NOMO-1 treated with DMSO at 0.1 percent for 48 hours (cell line): Measurements from ENCODE around the gene GPD1L.
"Not testable (repeated sequence)": the region's sequence is repeated elsewhere in the genome, so short reads cannot be mapped to it uniquely, and the experiment has no call there.

Source experiments
- DNase-seq: peaks from one replicate; lab custom pipeline; 2025; ENCODE audit not compliant: unreplicated experiment; lab: John Stamatoyannopoulos, UW

Gene GPD1L

DNA sequence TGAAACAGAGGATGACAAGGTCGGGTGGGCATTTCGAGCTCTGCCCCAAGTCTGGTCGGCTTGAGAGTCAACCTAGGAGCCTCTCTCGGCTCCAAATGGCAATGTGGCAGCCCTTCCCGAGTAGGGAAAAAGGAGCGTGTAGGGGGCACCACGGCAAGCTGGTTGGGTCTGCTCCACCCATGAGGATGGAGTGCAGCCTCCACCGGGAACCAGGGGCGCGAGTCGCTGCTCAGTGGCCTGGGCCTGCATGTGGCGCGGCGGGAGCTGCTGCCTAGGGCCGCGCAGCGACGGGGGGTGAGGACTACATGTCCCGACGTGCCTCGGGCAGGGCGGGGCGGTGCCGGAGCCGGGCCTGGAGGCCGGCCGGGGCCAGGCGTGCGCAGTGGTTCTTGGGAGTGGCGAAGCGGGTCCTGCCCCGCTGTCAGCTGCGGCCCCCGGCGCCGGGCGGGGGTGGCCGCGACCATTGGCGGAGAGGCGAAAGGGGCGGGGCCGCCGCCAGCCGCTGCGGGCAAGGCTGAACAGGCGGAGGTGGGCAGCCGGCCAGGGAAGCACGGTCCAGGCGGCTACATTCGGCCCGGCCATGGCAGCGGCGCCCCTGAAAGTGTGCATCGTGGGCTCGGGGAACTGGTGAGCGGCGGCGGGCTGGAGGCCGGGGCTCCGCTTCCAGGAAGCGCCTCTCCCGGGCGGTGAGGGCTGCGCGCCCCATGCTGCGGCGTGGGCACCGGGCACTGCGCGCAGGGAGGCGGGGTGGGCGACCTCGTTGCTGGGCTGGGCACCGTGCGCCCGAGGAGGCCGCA, at the start of gene GPD1L:
GPD1L (plus strand) TSS at position 489 of the 797 bp plus-strand sequence; CDS start at position 581, 92 bp downstream.
- peak; percentile 88 for DNase-seq

DNA sequence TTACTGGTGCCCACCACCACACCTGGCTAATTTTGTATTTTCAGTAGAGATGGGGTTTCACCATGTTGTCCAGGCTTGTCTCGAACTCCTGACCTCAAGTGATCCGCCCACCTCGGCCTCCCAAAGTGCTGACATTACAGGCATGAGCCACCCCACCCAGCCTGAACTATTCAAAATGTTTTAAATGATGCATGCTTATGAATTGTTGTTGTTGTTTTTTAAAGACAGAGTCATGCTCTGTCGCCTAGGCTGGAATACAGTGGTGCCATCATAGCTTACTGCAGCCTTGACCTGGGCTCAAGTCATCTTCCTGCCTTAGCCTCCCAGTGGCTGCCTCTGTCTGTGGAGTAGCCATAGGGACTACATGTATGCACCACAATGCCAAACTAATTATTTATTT, 48.0 kb upstream of the GPD1L start:
- not testable (repeated sequence) for DNase-seq

DNA sequence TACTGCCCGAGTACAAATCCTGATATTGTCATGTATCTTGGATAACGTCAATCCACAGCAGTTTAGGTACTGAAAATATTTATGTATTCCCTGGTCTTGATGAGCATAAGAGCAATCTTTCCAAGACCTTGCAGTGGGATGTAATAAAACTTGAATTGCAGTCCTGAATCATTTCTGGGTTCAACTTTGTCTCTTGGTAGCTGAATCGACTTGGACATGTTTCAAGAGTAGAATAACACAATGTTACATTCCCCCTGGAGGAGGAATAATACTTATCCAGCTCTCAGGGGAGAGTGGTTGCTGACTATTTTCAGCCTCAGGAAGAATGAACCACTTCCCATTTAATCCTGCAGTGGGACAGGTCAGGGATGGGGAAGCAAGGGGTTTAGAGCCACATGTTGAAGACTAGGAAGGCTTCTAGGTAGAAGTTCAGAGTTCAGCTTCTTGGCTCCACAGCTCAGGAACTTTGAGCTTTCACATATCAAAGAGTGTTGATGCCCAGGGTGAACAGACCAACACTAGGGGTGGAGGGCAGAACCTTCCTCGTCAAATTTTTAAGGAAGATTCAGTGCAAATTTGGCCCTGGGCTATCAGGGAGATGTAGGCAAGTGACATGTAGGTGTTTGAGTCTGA, 43.4 kb upstream of the GPD1L start:
- DNase-seq = no peak

DNA sequence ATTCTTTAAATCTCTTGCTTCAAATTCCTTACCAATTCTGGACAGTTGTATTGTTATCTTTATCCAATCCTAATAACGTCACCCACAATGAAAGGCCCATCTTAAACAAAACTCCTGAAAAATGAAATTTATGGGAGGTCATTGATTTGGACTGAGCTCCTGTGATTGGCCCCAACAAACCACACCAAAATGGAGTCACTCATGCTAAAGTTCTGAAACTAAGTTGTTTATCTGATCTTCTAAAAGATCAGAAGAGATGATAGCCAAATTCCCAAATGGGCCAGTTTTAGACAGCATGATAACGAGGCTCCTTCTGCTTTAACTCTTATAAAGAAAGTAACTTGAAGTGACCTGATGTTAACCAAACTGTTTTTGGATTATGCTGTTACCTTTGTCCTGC, 39.7 kb upstream of the GPD1L start:
- DNase-seq = no peak

DNA sequence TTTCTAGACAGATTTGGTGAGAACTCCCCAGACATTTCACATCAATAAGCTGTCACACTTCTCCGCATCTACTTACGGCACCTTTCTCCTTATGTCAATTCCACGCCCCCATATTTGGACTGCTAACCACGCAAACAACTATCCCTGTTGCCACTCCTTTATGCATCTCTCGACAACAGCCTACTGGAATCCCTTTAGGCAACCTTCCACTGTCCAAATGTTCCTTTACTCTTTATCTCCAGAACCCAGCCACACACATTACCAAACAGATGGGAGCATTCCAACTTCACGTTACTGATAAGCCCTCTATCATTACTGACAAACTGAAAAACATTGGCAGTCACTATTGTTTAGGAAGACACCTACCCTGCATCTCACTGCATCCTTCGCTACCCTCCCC, 32.2 kb upstream of the GPD1L start:
- not testable (repeated sequence) for DNase-seq

DNA sequence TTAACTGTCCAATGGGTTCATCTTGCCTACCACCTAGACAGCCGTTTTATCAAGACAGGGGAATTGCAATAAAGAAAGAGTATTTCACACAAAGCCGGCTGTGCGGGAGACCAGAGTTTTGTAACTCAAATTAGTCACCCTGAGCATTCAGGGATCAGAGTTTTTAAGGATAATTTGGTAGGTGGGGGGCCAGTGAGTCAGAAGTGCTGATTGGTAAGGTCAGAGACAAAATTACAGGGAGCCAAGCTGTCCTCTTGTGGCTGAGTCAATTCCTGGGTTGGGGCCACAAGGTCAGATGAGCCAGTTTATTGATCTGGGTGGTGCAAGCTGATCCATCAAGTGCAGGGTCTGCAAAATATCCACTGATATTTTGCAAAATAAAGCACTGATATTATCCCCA, 29.9 kb upstream of the GPD1L start:
- DNase-seq = no peak

DNA sequence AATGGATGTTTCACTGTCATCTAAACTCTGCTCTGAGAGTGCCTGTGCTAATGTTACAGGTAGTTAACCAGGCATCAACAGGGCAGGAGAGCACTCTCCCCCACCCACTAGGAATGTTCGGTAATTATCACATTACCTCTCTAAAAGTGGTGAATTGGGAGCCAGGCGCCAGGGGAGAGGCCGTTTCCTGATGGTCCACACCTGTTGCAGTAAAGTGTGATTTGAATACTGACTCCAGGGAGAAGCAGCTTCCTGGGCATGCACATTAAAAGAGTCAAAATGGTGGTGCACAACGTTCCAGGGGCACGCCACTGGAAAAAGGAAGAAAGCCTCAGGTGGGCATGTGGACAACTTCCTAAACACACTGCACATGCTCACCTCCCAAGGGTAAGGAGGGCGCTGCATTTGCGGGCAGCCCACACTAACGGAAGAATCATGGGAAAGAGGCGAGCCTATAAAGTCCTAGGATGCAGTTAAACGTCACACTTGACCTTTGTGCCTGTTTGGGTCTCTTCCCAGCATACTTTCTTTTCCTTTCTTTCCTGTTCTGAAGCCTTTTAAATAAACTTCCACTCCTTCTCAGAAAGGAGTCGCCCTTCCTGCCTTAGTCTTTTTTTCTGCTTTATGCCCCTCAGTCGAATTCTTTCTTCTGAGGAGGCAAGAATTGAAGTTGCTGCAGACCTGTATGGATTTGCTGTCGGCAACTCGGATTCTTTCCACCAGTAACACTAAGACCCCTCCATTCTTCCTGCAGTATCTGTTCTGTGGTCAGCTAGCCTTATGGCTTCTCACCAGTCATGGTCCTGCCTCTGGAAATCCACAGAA, 28.9 kb upstream of the GPD1L start:
- no peak for DNase-seq

DNA sequence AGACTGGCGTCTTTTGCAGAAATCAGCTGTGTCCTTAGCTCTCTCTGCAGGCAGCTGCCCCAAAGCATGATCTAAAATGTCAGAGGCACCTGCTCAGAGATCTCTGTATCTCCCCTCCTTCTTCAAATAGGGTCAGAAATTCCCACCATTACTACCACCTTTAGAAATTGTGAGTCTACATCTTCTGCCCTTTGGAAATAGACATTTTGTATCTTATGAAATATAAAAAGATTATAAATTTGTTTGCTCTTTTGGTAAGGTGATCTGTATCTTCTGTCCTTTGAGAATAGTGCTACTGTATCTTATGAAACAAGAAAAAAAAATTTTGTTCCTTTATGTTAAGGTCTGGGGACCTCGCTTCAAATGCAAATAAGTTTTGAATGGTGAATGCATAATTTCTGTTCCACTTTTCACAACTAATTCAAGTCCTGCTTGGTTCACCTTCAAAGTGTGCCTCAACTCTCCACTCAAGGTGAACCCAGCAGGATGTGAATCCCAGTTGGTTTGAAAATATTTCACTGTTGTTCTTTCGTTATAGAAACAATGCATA, 28.3 kb upstream of the GPD1L start:
- no peak for DNase-seq

DNA sequence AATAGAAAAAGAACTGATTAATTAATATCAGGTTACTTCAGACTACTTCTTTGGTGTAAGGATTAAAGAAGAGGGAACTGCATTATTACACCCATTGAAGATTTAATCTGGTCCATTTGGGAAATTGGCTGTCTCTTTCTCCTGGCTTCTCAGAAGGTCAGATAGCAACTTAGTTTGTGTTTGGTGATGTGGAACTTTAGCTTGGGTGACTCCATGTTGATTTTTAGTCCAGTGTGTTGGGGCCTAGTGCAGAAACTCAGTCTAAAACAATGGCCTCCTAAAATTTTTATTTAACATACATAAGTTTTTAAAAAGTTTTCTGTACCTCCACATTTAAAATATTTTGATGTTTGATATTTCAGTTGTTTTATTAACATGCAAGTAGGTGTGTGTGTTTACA, 27.6 kb upstream of the GPD1L start:
- DNase-seq = no peak

DNA sequence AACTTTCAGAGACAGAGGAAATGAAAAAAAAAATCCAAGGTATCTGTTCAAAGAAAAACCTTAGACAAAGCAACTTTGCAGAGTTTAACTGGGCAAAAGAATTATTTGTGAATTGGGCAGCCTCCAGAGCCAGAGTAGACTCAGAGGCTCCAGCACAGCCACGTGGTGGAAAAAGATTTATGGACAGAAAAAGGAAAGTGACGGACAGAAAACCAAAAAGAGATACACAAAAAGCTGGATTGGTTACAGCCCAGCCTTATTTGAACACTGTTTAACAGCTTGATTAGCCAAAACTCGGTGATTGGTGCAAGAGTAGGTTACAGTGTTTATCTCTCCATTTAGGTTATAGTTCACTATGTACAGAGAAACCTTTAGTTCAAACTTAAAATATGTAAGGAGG, 23.7 kb upstream of the GPD1L start:
- DNase-seq = no peak

DNA sequence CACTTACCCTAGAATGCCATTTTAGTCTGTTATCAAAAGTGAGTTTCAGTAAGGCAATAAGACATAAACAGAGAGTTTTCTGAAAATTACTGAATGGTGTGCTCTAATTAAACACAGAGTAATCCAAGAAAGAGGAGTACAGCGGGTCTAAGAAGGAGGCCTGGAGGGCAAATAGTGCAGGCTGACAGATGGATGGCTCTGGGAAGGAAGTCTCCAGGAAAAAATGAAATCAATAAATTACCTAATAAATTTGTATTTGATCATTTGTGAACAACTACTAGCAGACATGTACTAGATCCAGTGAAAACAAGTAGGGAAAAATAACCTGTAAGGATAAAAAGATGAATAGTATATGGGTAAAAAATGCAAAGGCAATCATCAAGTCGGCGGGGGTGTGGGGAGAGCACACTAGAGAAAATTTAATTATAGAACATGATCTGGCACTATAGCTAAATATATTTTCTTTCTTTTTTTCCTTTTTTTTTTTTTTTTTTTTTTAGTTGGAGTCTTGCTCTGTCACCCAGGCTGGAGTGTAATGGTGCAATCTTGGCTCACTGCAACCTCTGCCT, 22.6 kb upstream of the GPD1L start:
- DNase-seq = no peak

DNA sequence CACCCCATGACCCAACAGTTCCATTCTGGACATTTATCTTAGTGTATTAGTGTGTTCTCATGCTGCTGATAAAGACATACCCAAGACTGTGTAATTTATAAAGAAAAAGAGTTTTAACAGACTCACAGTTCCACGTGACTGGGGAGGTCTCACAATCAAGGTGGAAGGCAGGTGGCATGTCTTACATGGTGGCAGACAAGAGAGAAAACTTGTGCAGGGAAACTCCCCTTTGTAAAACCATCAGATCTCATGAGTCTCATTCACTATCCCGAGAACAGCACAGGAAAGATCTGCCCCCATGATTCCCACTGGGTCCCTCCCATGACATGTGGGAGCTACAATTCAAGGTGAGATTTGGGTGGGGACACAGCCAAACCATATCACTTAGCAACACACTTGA, 21.6 kb upstream of the GPD1L start:
- no peak for DNase-seq

DNA sequence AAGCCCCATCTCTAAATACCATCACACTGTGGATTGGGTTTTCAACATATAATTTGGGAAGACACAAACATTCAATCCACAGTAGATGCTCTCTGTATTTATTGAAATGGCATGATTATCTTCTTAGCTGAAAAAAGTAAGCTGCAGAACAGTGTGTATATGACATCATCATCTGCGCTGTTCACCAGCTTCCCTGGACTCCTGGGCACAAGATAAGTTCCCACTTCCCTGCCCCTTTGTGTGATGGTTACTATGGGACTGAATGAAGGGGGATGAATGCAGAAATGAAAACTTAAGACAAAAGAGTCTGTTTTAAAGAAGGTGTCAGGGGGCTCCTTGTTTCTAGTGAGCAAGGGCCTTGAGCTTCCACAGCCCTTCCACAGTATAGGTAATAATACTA, 20.0 kb upstream of the GPD1L start:
- no peak for DNase-seq

DNA sequence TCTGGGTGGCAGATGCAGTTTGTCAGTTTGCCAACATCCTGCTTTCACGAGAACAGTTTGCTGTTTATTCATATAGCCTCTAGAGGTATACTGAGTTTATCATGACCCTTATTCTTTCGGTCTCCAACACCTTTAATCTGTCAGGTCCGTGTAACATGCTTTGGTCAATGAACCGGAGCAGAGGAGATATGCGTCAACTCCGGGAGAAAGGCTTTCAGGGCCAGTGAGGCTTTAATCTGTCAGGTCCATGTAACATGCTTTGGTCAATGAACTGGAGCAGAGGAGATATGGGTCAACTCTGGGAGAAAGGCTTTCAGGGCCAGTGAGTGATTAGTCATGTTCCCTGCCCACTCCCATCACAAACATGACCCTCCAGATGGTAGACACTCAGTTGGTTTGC, 16.9 kb upstream of the GPD1L start:
- no peak for DNase-seq

DNA sequence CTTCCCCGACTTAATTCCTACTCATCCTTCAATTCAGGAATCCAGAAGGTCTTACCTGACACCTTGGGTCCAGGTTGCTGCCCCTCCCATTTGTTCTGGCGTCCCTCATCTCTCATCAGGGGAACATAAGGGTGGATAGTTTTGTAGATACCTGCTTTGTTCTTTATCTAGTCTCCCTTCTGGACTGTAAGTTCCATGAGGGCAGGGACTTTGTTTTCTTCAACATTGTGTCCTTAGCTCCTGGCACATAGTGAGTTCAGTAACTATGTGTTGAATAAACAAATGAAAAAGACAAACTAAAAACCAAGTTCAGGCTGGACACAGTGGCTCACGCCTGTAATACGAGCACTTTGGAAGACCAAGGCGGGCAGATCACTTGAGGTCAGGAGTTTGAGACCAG, 13.2 kb upstream of the GPD1L start:
- DNase-seq = no peak

DNA sequence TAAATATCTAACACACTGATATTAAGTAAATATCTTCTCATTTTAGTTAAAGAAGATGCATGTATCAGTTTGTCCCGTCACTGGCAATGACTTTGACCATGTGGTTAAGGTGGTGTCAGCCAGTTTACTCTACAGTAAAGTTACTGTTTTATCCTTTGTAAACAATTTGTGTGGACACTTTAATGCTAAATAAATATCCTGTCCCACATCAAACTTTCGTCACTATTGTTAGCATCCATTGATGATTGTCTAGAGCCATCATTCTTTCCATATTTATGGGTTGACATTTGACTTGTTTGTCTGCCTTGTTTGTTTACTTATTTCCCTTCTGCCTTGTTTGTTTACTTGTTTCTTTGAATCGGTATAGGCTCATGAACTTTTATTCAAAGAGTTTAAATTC, 11.0 kb upstream of the GPD1L start:
- no peak for DNase-seq

DNA sequence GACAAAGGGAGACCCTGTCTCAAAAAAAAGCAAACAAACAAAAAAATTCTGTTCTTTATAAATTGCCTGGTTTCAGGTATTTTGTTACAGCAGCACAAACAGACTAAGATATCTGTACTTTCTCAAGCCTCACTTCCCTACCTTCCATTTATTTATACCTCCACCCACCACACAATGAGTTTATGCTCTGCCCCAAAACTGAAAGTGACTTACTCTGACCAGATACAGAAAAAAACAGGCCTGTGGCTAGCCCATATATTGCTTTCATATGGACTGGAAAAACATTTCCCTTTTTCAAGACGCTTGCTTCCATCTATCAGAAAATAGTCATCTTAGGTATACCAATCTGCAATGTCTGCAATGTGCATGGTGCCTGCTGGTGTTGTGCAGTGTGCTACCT, 8.7 kb upstream of the GPD1L start:
- no peak for DNase-seq

DNA sequence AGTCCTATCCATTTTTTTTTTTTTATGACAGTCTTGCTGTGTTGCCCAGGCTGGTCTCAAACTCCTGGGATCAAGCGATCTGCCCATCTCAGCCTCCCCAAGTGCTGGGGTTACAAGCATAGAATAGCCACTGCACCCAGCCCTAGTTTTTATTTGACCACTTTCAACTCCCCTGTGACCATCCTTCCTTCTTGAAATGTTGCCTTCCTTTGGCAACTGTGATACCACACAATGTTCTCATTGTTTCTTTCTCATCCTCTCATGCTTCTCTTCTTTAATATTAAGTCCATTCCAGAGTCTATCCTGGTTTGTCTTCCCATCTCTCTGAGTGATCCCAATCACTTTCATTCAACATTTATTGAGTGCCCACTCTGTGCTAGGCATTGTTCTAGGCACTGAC, 7.9 kb upstream of the GPD1L start:
- no peak for DNase-seq

DNA sequence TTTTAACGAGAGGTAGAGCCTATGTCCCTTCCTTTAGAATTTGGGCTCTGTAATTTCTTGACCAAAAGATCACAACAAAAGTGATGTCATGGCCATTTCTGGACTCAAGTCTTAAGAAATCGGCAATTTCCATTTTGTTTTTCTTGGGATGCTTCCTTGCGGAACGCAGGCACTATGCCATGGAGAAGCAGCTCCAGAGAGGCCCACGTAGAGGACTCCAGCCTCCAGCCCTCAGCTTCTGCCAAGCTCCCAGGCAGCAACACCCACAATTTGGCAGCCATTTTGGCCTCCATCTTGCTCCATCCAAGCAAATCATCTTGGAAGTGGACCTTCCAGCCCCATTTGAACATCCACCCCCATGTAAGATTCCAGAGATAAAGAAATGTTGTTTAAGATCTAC, 6.0 kb upstream of the GPD1L start:
- DNase-seq = no peak

DNA sequence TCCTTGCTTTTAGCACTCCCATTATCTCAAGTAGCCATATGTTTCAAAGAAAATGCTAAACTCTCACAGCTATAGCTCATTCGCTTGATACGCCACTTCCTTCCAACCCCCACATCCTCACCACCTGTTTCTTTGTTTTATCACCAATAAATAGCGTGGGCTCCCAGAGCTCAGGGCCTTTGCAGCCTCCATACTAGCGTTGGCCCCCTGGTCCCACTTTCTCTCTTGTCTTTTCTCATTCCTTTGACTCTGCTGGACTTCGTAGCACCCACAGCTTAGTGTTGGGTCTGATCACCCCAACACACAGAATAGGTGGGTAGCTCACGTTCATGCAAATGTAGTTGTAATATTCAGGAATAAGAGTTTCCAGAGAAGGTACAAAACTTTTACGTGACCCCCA, 4.1 kb upstream of the GPD1L start:
- no peak for DNase-seq

DNA sequence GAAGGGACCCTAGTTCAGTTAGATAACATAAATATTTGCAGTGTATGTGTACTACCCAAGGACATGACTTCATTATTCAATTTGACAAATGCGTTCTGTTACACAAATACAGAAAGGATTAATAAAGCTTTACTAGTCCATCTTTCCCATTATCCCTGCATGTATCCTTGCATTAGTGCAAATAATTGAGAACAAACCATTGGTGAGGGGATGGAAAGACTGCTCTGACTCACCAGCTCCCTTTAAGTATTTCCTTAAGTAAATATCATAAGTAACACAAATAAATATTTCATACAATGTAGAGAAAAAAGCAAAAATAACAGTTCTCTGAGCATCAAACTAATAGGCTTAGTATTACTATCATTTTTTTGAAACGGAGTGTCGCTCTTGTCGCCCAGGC, 1.9 kb upstream of the GPD1L start:
- no peak for DNase-seq
